ENCODE measurements around the gene LEFTY2. TPM values are rescaled to one million over a fixed set of nuclear protein-coding genes. Genes with fewer than 3 reads are reported as not detected.

The LEFTY2 gene, protein sequence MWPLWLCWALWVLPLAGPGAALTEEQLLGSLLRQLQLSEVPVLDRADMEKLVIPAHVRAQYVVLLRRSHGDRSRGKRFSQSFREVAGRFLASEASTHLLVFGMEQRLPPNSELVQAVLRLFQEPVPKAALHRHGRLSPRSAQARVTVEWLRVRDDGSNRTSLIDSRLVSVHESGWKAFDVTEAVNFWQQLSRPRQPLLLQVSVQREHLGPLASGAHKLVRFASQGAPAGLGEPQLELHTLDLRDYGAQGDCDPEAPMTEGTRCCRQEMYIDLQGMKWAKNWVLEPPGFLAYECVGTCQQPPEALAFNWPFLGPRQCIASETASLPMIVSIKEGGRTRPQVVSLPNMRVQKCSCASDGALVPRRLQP
- not detected in 2 replicates for total RNA-seq (2022)
- Bru-seq, nascent RNA: not detected
- BruChase-seq, experiment 1, labeled RNA remaining after a 6-hour chase: percentile 13 among the genes with signal in this experiment
- percentile 14 among the genes with signal in this experiment for BruChase-seq, experiment 2, labeled RNA remaining after a 2-hour chase
- long read RNA-seq: 0 reads

DNA sequence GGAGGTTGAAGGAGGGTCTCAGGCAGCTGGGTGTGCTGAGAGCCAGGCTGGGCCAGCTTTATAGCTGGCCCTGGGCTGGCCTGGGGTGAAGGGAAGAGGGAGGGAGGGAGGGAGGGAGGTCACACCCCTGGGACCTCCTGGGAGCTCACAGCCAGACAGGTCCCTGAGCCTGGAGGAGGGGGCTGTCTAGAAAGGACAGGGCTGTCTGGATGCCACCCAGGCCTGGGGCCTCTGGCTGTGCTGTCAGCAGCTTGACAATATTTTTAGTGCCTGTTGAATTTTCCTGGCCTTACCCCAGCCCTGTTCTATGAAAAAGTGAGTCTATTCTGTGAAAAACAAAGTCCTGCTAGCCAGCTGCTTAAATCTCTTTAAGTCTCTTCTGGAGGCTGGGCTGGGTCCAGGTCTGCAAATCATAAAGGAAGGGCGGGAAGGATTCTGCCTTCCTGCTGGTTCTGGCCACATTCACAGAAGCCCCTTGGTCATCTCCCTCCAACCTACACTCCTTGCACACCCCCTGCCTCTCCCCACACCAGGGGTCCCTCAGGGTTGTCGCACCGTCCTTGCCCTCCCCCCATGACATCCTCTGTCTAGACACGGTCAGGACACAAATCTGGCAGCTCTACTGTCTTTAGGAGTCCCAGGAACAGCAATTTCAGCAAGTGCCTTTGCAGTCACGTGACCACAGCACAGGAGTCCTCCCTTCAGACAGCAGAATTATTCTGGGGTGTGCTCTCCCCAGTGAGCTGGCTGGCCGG, at the start of gene LEFTY2:
Gene LEFTY2, minus strand, starts transcription at position 34 of the 755 bp plus-strand sequence. CDS start 80 bp downstream, outside the sequence.
- no TSS peak for BruUV-seq (replicated peaks)
- Mint-ChIP-seq H3K9me3 (ENCODE audit: unreplicated experiment) (no peaks in the 10 kb centered on the region), H3K27ac (ENCODE audit: low read depth, unreplicated experiment) (no peak within 1 kb of the TSS), H3K4me3 (ENCODE audit: unreplicated experiment) (no peak within 1 kb of the TSS), H3K4me1 (ENCODE audit: insufficient read depth, unreplicated experiment) (peaks cover 10% of the 10 kb centered on the region), H3K36me3 (ENCODE audit: insufficient read depth, unreplicated experiment) (no peaks in the 10 kb centered on the region), H3K27me3 (ENCODE audit: insufficient read depth, unreplicated experiment) (no peaks in the 10 kb centered on the region)
- CTCF ChIA-PET: interaction anchor here (0.9 to 3.0 kb wide), 5 partner anchors 32 to 466 kb away, joined by 3 to 9 read pairs (median 4); partner anchors contain the start of gene TMEM63A
- POLR2A ChIA-PET: interaction anchor here (1.4 to 1.6 kb wide), 2 partner anchors 18 to 60 kb away, joined by 4 to 5 read pairs; partner anchors contain the start of gene TMEM63A
- intact Hi-C loops (cut with micrococcal nuclease): no loop called here
- TF ChIP-seq, protein P1, sequence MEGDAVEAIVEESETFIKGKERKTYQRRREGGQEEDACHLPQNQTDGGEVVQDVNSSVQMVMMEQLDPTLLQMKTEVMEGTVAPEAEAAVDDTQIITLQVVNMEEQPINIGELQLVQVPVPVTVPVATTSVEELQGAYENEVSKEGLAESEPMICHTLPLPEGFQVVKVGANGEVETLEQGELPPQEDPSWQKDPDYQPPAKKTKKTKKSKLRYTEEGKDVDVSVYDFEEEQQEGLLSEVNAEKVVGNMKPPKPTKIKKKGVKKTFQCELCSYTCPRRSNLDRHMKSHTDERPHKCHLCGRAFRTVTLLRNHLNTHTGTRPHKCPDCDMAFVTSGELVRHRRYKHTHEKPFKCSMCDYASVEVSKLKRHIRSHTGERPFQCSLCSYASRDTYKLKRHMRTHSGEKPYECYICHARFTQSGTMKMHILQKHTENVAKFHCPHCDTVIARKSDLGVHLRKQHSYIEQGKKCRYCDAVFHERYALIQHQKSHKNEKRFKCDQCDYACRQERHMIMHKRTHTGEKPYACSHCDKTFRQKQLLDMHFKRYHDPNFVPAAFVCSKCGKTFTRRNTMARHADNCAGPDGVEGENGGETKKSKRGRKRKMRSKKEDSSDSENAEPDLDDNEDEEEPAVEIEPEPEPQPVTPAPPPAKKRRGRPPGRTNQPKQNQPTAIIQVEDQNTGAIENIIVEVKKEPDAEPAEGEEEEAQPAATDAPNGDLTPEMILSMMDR (IDR thresholded peaks at IDR 0.05; ENCODE audit: unreplicated experiment): no peak
- DNase-seq (ENCODE audit: unreplicated experiment): no peak

DNA sequence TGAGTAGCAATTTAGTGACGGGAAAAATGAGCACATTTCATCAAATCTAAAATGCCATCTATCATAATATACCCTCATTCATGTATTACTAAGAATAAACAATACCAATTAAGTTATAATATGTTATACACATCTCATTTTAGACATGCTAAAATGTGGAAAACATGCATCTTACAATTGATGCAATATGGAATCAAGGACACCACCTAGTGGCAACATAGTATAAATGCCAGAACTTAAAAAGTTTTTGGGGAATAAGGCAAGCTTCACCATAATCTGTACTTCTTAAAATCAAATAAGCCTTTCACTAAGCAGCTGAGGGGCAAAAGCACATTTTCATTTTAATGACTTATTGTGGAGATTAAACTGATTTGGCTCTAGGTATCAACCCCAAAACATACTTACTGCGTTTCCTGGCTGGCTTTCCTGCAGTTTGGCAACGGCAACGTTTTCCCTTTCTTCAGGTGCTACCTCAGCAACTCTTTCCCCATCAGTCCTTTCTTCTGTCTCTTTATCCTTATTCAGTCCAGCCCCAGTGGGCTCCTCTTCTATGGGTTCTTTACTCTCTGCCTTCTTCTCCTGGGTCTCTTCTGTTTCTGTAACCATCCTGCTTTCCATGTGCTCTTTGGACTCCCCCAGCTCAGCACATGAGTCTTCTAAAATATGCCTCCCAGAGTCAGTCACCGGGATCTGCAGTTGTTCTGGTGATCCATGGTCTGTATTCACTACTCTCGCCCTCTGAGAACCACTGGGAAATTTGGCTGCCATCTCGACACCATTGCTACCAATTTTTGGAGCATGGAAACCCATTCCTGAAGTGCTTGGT, 46.7 kb upstream of the LEFTY2 start:
- Mint-ChIP-seq H3K4me3 (ENCODE audit: unreplicated experiment) (no peak overlapping the region), H3K36me3 (ENCODE audit: insufficient read depth, unreplicated experiment) (peaks cover 100% of the 10 kb centered on the region), H3K27ac (ENCODE audit: low read depth, unreplicated experiment) (no peak overlapping the region), H3K9me3 (ENCODE audit: unreplicated experiment) (no peaks in the 10 kb centered on the region), H3K27me3 (ENCODE audit: insufficient read depth, unreplicated experiment) (no peaks in the 10 kb centered on the region), H3K4me1 (ENCODE audit: insufficient read depth, unreplicated experiment) (peaks cover 6% of the 10 kb centered on the region)
- POLR2A ChIA-PET: interaction anchor here (0.6 to 6.4 kb wide), 21 partner anchors 10 to 562 kb away, joined by 3 to 49 read pairs (median 4); partner anchors contain the start of genes ENAH, H3-3A, PYCR2 and SDE2
- CTCF ChIA-PET: interaction anchor here (0.5 to 21.7 kb wide), 70 partner anchors 8 to 1353 kb away, joined by 3 to 572 read pairs (median 4); partner anchors contain the start of genes LEFTY1, SDE2 and SRP9
- peak; percentile 77 for DNase-seq (ENCODE audit: unreplicated experiment)
- no TSS peak for BruUV-seq (replicated peaks)
- TF ChIP-seq, protein P1 (IDR thresholded peaks at IDR 0.05; ENCODE audit: unreplicated experiment): peak; percentile 89
- intact Hi-C loops (cut with micrococcal nuclease): loop anchor here (1.0 to 2.0 kb wide), 2 partner anchors 75 to 512 kb away; partner anchors contain the start of gene H3-3A

DNA sequence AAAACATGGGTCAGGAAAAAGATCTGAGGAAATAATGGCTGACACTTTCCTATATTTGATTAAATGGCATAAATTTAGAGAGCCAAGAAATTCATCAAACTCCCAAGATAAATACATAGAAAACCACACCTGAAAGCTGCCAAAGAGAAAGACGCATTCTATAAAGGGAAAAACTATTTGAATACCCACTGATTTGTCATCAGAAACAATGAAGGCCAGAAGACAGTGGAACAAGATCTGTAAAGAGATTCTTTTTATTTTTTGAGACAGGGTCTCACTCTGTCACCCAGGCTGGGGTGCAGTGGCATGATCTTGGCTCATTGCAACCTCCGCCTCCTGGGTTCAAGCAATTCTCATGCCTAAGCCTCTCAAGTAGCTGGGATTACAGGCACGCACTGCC, 40.7 kb upstream of the LEFTY2 start:
- peaks cover 89% of the 10 kb centered on the region for H3K36me3 Mint-ChIP-seq (ENCODE audit: insufficient read depth, unreplicated experiment)
- intact Hi-C loops (cut with micrococcal nuclease): no loop called here
- H3K27me3 Mint-ChIP-seq (ENCODE audit: insufficient read depth, unreplicated experiment): no peaks in the 10 kb centered on the region
- POLR2A ChIA-PET: interaction anchor here (1.0 to 1.2 kb wide), 2 partner anchors 9 to 206 kb away, joined by 3 read pairs; no protein-coding TSS in a partner anchor
- TF ChIP-seq, protein P1 (IDR thresholded peaks at IDR 0.05; ENCODE audit: unreplicated experiment): no peak
- H3K9me3 Mint-ChIP-seq (ENCODE audit: unreplicated experiment): peaks cover 11% of the 10 kb centered on the region
- DNase-seq (ENCODE audit: unreplicated experiment): no peak
- no TSS peak for BruUV-seq (replicated peaks)
- no peak overlapping the region for H3K4me3 Mint-ChIP-seq (ENCODE audit: unreplicated experiment)
- no peak overlapping the region for H3K27ac Mint-ChIP-seq (ENCODE audit: low read depth, unreplicated experiment)
- H3K4me1 Mint-ChIP-seq (ENCODE audit: insufficient read depth, unreplicated experiment): no peaks in the 10 kb centered on the region
- CTCF ChIA-PET: interaction anchor here (0.7 to 21.7 kb wide), 5 partner anchors 111 to 504 kb away, joined by 3 to 572 read pairs (median 11); partner anchors contain the start of gene SRP9

Measured in MCF 10A (cell line).